Panc1 (cell line): ENCODE data around the gene SRP68. TPM values are rescaled to one million over a fixed set of nuclear protein-coding genes. Genes with fewer than 3 reads are reported as not detected.

Source experiments
- ATAC-seq: fragments of 200-7000 bp; cut with Tn5 transposase; 2 replicates; pipeline ENCODE4 v1.9.1; 2020; ENCODE audit warnings: mild to moderate bottlenecking, moderate library complexity
- BruUV-seq: library from RNA; stranded (reverse); fragments of 400-500 nt; replicated peaks from 2 replicates; lab custom pipeline; 2021; lab: Mats Ljungman, UMichigan
- CTCF ChIA-PET: fragments of 300-600 bp; sonication (Branson Sonifier 250); formaldehyde crosslinking; loops from one replicate; lab custom pipeline; 2022; ENCODE audit warnings: antibody characterized with exemption; lab: Charles Lee
- POLR2A ChIA-PET: fragments of 300-600 bp; sonication (Branson Sonifier 250); formaldehyde crosslinking; loops from one replicate; lab custom pipeline; 2022; ENCODE audit warnings: antibody characterized with exemption; lab: Charles Lee
- DNase-seq: peaks from one replicate; pipeline ENCODE4 v3.0.0-alpha.2; 2010; ENCODE audit warnings: low read depth, low spot score
- H3K27ac ChIP-seq: 2 replicates; pipeline ENCODE4 v1.5.1; 2011; ENCODE audit warnings: mild to moderate bottlenecking, low read length, inconsistent platforms
- H3K27me3 ChIP-seq: fragments of 200-500 bp; sonication (Bioruptor generic); 2 replicates; pipeline ENCODE4 v1.6.0; 2014; ENCODE audit warnings: low read length, inconsistent platforms; ENCODE audit not compliant: control insufficient read depth, insufficient read depth
- H3K36me3 ChIP-seq: fragments of 200-500 bp; sonication (Bioruptor generic); 2 replicates; pipeline ENCODE4 v1.5.1; 2014; ENCODE audit warnings: inconsistent platforms, mild to moderate bottlenecking, low read length, moderate library complexity; ENCODE audit not compliant: control insufficient read depth, insufficient read depth
- H3K4me1 ChIP-seq: 2 replicates; pipeline ENCODE4 v1.5.1; 2011; ENCODE audit warnings: inconsistent platforms, mild to moderate bottlenecking, low read length, moderate library complexity; ENCODE audit not compliant: control insufficient read depth, insufficient read depth
- H3K4me3 ChIP-seq, 2 experiments: 2 replicates each; pipeline ENCODE4 v1.5.1; 2011 to 2012; ENCODE audit warnings: low read depth in 2 of 2, low read length in 2 of 2, mild to moderate bottlenecking in 2 of 2, inconsistent platforms in 1 of 2, moderate library complexity in 1 of 2
- H3K9me3 ChIP-seq: fragments of 200-500 bp; sonication (Bioruptor generic); 2 replicates; pipeline ENCODE4 v1.5.1; 2014; ENCODE audit warnings: low read depth, mild to moderate bottlenecking, inconsistent platforms, low read length, moderate library complexity; ENCODE audit not compliant: control insufficient read depth, insufficient read depth
- CTCF ChIP-seq: fragments of 450-650 bp; IDR thresholded peaks from 2 replicates; pipeline ENCODE4 v1.5.1; 2017; ENCODE audit warnings: mild to moderate bottlenecking
- POLR2AphosphoS5 ChIP-seq: IDR thresholded peaks from 2 replicates; pipeline ENCODE4 v1.6.1; 2012; ENCODE audit warnings: mild to moderate bottlenecking, low read depth, low read length, moderate library complexity
- REST ChIP-seq, 2 experiments: IDR thresholded peaks; 2 replicates each; pipeline ENCODE4 v1.6.1; 2011 to 2012; ENCODE audit warnings: low read depth in 2 of 2, control low read depth in 1 of 2, low read length in 1 of 2, mild to moderate bottlenecking in 1 of 2, moderate library complexity in 1 of 2; ENCODE audit not compliant: insufficient read depth in 1 of 2
- SIN3A ChIP-seq: IDR thresholded peaks from 2 replicates; pipeline ENCODE4 v1.6.1; 2012; ENCODE audit warnings: low read depth, mild to moderate bottlenecking, low read length, moderate library complexity, borderline replicate concordance; ENCODE audit not compliant: insufficient read depth
- TCF7L2 ChIP-seq: IDR thresholded peaks from 2 replicates; pipeline ENCODE4 v1.6.1; 2011; ENCODE audit warnings: mild to moderate bottlenecking, low read depth, low read length, inconsistent platforms
- in situ Hi-C: cut with HindIII; loops from 2 replicates; pipeline ENCODE4 v1.10.0; 2016; ENCODE audit warnings: low sequenced_read_pairs, low pct_unique_long_range_greater_than_20kb
- intact Hi-C: fragments of 100-400 bp; cut with micrococcal nuclease; formaldehyde crosslinking; loops from one replicate; pipeline ENCODE4 v1.10.0; 2022; ENCODE audit not compliant: unreplicated experiment
- total RNA-seq: library from RNA; stranded (reverse); gene quantifications from one replicate; pipeline ENCODE4 v1.2.1, GENCODE V29; 2021; ENCODE audit not compliant: unreplicated experiment

Gene SRP68
- total RNA-seq, 1 experiment from 2014 or later = 100 TPM

GRCh38 chr17:76022973-76023899 is 49.1 kb downstream of the SRP68 start:
- ChIA-PET CTCF (no interaction called here), POLR2A (no interaction called here)
- DNase-seq = no peak

GRCh38 chr17:76022285-76022684 is 50.0 kb downstream of the SRP68 start:
- ATAC-seq (no peak), DNase-seq (no peak)
- no peaks in the 10 kb centered on the region for H3K9me3 ChIP-seq
- no peaks in the 10 kb centered on the region for H3K27me3 ChIP-seq
- H3K4me3 ChIP-seq = no peak overlapping the region
- ChIA-PET CTCF (no interaction called here), POLR2A (no interaction called here)
- H3K4me1 ChIP-seq = peaks cover under 1% of the 10 kb centered on the region; the same call in 1 of the 2 replicates
- H3K36me3 ChIP-seq = peaks cover 3% of the 10 kb centered on the region
- no peak overlapping the region for H3K27ac ChIP-seq
- no TSS peak for BruUV-seq
- intact Hi-C loops (no loop called here), in situ Hi-C loops (no loop called here)
- TF ChIP-seq POLR2AphosphoS5 = no peak
- no peak for TF ChIP-seq CTCF
- TF ChIP-seq SIN3A = no peak
- TF ChIP-seq TCF7L2 = no peak

More at GRCh38 chr17:76022973-76023899, 49.1 kb downstream of the SRP68 start:
- Histone ChIP-seq H3K36me3 (peaks cover 3% of the 10 kb centered on the region), H3K4me1 (peaks cover 10% of the 10 kb centered on the region; the same call in 1 of the 2 replicates), H3K27ac (no peak overlapping the region), H3K27me3 (no peaks in the 10 kb centered on the region), H3K4me3 (no peak overlapping the region), H3K9me3 (no peaks in the 10 kb centered on the region)
- in situ Hi-C loops = no loop called here
- TF ChIP-seq REST (IDR thresholded peaks at IDR 0.05; ENCODE audit: insufficient read depth in 1 of 2, low read depth in 2 of 2, low read length in 1 of 2) (no peak), SIN3A (no peak), TCF7L2 (no peak), POLR2AphosphoS5 (no peak), CTCF (no peak)
- no TSS peak for BruUV-seq
- intact Hi-C loops = no loop called here
- ATAC-seq = no peak
